HS-5 (cell line): Measurements from ENCODE around the gene PARD3.

Experiments
- DNase-seq: peaks from one replicate; pipeline ENCODE4 v3.0.0-alpha.2; 2012; ENCODE audit warnings: low read depth

PARD3 gene

DNA sequence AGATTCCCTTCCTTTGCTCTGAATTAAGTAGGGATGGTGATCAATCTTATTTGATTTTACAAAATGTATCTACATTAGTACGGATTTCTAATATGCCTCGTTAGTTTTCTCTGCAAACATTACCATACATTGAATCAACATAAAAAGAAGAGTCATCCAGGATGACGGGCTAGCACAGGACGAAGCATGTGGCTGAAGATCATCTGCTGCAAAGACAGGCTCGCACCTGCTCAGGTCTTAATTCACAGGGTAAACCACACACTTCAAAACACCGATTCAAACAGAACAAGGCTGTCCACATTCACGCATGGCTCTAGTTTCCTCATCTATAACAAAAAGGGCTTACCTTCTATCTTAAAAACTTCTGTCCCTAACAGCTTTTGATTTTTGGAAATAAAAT, 323.0 kb downstream of the PARD3 start:
- no peak for DNase-seq

DNA sequence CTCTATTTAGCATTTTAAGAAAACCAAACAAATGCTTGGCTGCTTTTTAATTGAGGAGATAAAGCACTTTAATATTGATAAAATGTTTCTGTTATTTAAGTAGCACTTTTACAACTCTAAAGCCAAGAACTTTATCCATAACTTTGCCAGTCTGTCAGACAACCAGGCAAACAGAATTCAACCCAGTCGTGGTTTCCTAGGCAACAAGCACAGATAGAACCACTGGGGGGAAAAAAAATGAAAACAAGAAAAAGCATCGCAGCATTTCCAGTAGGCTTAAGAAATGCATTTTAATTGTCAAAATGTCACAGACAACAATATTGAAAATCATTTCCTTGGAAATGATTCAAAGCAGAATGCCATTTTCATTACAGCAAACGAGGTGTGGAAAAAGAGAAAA, 323.4 kb downstream of the PARD3 start:
- no peak for DNase-seq

DNA sequence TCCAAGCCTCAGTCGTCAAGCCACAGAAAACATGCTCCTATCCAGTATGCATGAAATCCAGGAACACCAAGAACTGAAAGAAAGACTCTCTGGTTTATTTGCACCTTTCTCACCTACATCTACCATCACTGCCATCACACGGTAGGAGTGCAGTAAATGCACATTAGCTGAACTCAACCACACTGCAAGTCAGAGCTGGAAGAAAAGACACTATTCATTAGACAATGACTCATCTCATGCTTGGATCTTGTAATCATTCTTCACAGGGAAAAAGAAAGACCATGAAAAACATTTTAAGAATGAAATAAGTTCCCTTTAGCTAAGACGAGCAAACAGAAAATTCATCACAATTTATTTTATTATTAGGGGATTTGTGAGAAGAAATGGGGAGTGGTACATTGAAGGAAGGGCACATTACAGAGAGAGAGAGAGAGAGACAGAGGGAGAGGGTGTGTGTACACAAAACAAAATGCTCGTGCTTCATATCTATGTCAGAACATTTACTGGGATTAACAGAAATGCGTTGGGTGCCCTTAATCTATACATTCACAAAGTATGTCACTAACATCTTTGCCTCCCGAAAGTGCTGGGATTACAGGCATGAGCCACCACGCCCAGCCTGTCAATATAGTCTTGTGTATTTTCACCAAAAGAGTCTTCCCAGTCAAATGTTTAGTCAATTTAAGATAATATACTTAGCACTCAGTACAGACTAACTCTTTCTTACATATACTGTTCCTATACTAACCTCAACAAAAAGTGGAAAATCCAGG, 324.9 kb downstream of the PARD3 start:
- DNase-seq = no peak

DNA sequence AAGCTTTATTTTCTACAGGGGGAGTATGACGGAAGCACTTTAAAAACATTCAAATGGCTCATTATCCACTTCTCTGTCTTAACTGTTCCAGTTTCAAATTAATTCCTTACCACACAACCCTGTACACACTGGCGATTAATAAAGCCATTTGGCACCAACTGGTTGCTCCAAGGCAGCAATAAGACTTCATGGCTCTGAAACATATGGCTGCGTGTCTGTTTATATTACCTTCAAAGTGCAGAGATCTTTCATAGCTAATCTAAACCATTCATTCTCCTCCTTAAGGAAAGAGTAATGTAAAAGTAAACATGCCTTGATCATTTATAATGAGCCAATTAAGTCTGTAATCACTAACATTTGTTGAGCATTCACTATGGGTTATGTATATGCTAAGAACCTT, 325.7 kb downstream of the PARD3 start:
- no peak for DNase-seq

DNA sequence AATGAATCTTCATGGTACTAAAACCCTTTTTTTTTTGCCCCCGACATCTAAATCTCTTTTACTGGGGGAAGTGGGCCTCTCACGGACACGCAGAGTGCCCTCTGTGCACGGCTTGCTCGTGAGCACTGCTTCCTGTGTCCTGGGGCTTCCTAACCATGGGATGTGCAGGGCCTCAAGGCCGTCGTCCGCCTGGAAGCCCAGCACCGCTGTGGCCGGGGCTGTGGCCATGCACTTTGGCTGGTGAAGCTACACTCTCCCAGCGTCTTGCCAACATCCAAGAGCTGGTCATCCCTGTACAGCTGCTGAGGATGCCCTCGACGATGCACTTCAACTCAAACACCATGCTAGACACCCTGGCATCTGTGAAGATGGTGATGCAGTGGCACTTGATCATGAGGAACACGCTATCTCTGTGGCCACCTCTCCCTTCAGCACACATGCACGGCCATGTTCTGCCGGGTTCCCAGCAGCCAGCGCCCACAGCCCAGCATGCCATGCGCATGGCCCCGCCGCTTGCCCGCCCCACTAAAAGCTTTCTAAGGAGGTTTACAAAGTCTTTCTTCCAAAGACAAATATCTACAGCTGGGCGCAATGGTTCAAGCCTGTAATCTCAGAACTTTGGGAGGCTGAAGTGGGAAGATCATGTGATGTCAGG, 326.5 kb downstream of the PARD3 start:
- no peak for DNase-seq

DNA sequence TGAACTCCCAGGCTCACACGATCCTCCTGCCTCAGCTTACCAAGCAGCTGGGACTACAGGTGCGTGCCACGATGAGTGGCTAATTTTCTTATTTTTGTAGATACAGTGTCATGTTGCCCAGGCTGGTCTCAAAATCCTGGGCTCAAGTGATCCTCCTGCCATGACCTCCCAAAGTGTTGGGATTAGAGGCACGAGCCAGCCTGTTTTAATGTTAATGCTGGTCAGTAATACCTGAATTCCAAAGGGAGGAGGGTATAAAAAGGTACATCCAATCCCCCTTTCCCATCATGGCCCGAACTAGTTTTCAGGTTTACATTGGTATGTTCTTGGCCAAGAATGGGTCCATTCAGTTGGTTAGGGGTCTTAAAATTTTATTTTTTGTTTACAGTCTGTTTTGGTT, 329.1 kb downstream of the PARD3 start:
- no peak for DNase-seq

DNA sequence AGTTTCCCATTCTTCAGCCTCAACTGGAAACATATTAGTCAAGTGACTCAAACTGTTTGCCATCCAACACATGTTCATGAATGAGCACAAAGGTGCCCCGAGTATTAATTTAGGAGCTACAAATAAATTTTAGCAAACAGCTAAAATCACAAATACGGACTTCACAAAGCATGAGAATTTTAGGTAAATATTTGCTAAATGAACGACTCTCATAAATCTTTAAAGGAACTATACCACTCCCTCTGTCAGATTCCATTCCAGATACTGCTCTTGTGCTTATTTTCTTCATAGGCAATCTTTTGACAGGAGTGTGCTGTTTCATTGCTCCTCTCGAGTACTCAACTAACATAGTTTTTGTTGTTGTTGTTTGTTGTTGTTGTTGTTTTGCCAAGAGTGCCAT, 330.9 kb downstream of the PARD3 start:
- no peak for DNase-seq

DNA sequence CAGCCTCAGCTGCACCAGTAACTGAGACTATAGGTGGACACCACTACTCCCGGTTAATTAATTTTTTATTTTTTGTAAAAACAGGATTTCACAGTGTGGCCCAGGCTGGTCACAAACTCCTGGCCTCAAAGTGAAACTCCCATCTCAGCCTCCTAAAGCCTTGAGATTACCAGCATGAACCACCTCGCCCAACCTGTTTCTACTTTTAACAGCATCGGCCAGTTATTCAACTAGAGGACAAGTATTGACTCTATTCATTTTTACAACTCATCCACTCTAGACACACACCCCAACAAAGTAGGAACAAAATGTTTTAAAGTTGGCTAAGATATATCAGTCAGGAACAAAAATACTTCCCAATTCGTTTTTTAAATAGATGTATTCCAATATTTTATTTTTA, 334.8 kb downstream of the PARD3 start:
- no peak for DNase-seq

DNA sequence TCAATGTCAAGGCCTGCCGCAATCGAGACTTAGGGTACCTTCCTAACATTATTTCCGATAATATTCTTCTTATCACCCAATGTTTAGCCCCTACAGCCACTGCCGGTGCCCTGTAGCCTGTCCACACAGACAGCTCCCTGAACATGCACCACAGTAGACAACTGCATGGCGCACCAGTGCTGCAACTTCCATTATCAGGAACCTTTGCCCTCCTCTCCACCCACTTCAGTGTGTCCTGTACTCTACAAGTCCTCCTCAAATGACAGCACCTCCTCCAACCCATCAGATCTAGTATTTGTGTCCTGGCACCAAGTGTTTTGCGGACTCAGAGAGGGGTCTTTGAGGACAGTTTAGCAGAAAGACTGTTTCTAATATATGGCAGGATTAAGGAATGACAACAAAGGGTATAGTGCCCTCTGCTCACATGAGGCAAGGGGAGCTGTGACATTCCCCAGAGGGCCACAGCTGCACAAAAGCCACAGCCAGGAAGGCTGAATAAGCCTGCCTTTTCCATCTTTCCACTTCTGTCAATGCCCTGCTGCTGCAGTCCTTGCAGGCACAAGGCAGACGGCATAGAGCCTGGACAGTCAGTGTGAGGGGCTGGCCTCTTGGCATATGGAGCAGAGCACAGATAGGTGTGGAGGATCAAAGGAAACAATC, 335.4 kb downstream of the PARD3 start:
- no peak for DNase-seq

DNA sequence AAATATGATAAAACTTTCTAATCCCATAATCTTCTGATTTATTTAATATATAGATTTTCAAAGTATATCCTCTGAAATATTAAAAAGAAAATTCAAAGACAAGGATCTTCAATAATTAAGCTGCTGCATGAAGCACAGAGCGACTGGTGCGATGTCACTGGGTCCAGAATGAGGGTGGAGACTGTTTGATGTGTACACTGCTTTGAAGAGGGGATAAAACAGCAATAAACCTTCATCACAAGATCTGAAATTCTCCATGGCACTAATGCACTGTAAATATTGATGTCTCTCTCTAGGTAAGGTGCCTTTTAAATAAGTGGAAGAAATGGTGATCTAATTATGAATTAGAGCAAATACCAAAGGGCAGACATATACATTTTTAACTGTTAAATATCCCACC, 337.8 kb downstream of the PARD3 start:
- no peak for DNase-seq

DNA sequence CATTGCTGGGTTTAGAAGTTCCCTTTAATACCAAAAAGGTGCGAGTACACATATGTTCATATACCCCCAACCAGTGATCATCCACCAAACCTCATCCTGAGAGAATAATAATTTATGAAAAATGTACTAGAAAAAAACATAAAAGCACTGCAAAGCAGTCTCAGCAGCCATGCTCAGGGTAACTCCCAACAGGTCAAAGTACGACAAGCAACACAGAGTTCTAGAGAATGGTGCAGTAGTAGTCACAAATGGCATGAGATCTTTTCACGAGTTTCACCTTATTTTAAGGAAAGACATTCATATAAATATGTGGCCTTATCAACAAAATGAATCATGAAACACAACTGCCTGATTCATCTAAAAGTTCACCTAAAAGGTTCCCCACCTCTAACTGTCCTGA, 338.5 kb downstream of the PARD3 start:
- no peak for DNase-seq

DNA sequence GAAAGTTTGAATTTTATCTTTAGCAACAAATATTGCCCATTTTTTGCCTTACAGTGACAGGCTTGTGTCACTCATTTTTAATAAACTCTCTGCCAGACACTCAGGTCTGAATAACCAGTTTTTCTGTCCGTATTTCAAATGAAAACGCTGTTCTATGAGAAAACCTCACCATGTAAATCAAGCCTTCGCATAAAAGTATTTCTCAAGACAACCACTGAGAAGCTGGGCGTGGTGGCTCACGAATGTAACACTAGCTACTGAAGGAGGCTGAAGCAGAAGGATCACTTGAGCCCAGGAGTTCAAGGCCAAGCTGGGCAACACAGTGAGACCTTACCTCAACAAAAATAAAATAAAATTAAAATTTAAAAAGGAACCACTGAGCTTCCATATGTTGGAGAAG, 339.3 kb downstream of the PARD3 start:
- no peak for DNase-seq

DNA sequence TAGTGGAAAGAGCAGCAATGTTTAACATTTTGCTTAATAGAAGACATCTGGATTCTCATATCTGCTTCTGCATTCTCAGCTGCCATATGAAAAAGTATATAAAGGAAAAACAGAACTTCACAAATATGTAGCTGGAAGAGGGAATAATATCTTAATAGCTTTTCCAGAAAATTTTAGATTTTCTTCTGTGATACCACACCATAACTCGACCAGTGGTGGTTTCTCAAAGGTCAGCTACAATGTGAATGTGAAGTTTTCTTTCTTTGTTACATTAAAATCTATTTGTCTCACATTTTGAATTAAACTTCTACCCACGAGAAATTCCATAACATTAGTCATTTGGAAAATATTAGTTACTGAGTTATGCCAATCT, 339.8 kb downstream of the PARD3 start:
- DNase-seq = no peak

DNA sequence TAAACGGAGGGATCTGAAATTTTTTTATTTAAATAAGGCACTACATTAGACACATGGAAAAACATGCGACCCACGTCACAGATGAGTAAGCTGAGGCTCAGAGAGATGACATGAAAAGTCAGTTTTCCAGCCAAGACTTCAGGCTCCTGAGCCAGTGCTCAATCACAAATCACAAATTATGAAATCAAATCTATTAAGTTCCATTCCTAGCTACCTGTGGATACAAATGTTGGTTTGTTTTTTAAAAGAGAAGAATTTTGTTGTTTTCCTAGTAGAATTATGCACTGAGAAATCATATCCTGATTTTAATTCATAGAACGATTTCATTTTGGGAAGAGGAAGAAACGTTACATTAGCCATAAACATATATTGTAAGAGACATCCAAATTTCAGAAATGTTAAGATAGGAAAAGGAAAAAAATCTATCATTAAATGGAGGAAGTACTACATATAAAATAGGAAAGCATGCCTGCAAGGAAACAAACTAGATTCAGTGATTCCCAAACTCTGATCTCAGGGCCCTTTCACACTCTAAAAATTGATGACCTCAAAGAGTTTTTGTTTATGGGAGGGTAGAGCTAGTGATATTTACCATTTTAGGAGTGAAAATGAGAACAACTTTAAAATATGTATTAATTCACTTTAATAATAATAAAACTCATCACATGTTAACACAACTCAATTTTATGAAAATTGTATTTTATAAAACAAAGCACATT, 340.4 kb downstream of the PARD3 start:
- no peak for DNase-seq

DNA sequence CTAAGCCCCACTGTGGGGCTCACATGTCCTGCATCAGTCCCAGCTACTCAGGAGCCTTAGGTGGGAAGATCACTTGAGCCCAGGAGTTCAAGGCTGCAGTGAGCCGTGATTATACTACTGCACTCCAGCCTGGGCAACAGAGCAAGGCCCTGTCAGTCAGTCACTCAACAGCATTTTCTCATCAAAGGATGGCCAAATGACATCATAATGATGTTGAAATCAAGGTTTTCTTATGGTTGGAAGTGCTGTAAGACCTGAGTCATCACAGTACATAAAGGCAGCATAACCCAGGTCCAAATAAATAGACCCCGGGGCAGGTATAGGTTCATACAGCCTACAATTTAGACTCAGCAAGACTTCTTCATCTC, 341.1 kb downstream of the PARD3 start:
- peak; percentile 10 for DNase-seq

DNA sequence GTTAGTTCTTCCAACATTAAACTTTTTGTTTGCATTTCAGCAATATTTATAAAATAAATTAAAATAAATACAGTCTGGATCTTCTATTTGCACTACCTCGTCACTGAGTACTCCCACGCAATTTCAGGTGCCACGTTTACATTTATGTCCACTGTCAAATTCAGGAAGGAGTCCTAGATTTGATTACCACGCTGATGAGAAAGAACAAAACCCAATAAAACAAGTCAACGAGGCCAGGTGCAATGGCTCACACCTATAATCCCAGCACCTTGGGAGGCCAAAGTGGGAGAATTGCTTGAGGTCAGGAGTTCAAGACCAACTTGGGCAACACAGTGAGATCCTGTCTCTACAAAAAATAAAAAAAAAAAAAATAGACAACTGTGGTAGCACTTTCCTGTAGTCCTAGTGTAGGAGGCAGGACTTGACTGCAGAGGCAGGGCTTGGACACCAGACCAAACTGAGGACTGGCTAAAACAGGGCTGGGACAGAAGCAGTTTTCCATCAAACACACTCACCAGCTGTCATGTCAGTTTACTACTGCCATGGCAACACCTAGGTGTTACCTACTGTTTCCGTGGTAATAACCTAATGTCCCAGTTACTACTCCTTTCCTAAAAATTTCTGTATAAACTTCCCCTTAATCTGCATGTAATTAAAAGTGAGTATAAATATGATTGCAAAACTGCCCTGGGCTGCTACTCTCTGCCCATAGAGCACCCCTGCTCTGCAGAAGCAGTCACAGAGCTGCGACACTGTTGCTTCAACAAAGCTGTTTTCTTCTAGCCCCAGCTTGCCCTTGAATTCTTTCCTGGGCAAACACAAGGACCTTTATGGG, 341.7 kb downstream of the PARD3 start:
- DNase-seq = no peak

DNA sequence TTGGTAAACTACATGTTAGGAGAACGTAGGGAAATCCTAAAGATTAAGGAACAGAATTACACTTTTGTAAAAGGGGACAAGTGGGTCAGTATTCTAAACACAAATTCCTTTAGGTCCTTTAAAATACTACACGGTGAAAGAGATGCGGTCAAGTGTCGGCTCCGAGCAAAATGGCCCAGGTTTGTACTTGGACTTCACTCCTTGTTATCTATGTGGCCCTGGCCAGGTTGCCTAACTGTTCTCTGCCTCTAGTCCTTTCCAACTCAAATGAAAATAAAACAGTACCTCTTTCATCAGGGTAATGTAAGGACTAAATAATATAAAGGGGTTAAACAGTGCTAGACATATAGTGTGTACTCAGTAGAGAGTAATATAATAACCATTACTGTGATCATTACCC, 344.8 kb downstream of the PARD3 start:
- no peak for DNase-seq

DNA sequence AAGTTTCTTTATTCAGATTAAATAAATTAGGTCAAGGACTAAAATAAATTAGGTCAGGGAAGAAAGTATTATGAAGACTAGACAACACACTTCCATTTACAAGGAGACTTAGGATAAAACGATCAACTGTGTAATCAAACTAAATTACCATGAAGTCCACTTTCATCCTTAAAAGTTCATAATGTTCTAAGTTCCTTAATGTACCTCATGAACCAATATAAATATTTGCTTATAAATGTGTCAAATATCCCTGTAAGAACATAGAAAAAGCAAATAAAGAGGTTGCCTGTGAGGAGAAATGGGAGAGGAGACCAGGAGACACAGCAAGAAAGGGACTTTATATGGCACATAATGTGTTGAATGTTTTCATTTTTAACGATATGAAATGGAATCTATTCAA, 345.6 kb downstream of the PARD3 start:
- DNase-seq = no peak

DNA sequence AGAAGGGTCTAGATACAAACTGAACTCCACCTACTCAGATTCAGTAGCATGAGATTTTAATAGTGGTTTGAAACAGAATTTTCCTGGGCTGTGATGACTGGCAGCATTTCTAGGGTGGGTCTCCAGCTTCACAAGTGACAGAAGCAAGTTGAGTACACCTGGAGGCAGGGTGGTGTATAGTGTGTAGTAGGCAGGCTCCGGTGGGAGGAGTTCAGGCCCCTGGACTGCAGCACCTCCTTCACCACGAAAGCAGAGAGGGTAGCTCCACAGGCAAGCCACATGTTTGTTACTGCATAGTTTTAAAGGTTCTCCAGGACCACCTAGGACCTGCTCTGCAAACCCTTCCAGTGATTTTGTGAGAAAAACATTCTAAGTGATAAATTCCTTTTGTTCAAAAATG, 347.2 kb downstream of the PARD3 start:
- no peak for DNase-seq

DNA sequence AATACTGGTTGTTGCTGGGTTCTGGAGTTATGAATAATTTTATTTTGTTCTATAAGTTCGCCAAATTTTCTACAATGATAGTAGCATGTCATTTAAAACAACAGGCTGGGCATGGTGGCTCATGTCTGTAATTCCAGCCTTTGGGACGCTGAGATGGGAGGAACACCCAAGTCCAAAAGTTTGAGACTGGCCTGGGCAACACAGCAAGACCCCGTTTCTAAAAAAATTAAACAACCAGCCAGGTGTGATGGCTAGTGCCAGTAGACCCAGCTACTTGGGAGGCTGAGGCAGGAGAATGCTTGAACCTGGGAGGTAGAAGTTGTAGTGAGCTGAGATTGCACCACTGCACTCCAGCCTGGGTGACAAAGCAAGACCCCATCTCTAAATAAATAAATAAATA, 347.7 kb downstream of the PARD3 start:
- DNase-seq = no peak

DNA sequence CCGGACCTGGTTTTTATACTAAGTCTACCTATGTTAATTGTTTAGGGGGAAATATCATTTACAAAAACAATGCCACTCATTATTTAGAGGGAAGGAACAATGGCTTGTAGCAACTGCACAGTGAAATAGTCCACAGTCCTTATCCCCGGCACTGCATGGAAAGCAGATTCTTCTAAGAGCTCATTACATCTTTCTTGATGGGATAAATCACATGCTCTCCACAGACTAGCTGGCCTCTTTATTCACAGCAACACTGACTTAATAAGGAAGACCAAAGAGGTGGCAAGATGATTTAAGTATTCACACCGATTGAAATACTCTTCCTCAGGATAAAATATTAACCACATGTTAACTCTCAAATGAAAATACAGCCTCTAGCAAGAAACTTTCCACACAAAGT, 349.4 kb downstream of the PARD3 start:
- no peak for DNase-seq

DNA sequence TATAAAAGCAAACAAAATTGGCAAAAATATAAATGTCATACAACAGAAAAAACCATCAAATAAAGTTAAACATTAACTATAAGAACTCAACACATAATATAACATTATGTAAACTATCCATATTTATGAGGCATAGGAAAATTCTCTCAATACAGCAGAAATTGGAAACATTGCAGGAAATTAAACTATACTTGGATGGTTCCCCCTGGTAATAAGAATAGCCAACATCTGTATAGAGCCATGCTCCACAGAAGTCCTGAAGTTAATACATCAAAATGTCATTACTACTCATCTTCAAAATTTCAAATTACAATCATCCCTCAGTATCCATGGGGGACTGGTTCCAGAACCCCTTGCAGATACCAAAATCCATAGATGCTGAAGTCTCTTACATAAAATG, 350.5 kb downstream of the PARD3 start:
- no peak for DNase-seq
